Smooth muscle cell (in vitro differentiated cells): ENCODE data around the gene TCIRG1. TPM values are rescaled to one million over a fixed set of nuclear protein-coding genes. Genes with fewer than 3 reads are reported as not detected.
A peak's percentile ranks its signal among the peaks of the same experiment; 100 is the strongest.

Experiments
- DNase-seq: peaks from one replicate; lab custom pipeline; 2025; ENCODE audit not compliant: unreplicated experiment; lab: John Stamatoyannopoulos, UW
- H2AFZ ChIP-seq: fragments of 200-600 bp; sonication (generic); 2 replicates; pipeline ENCODE4 v1.6.0; 2016; ENCODE audit warnings: antibody characterized with exemption, low read depth, mild to moderate bottlenecking
- H3F3A ChIP-seq: fragments of 200-600 bp; sonication (generic); 2 replicates; pipeline ENCODE4 v1.6.0; 2017; ENCODE audit warnings: antibody characterized with exemption, low read depth
- H3K27ac ChIP-seq: fragments of 200-600 bp; sonication (generic); 2 replicates; pipeline ENCODE4 v1.5.1; 2016; ENCODE audit warnings: low read depth, mild to moderate bottlenecking
- H3K27me3 ChIP-seq: fragments of 200-600 bp; sonication (generic); 2 replicates; pipeline ENCODE4 v1.6.1; 2016; ENCODE audit warnings: low read depth, mild to moderate bottlenecking
- H3K36me3 ChIP-seq: fragments of 200-600 bp; sonication (generic); 2 replicates; pipeline ENCODE4 v1.5.1; 2016; ENCODE audit warnings: low read depth
- H3K4me1 ChIP-seq: fragments of 200-600 bp; sonication (generic); 2 replicates; pipeline ENCODE4 v1.5.1; 2016; ENCODE audit warnings: low read depth
- H3K4me2 ChIP-seq: fragments of 200-600 bp; sonication (generic); 2 replicates; pipeline ENCODE4 v1.6.0; 2016; ENCODE audit warnings: mild to moderate bottlenecking
- H3K4me3 ChIP-seq: fragments of 200-600 bp; sonication (generic); 2 replicates; pipeline ENCODE4 v1.5.1; 2016; ENCODE audit warnings: mild to moderate bottlenecking
- H3K79me2 ChIP-seq: fragments of 200-600 bp; sonication (generic); 2 replicates; pipeline ENCODE4 v1.6.0; 2016; ENCODE audit warnings: low read depth, mild to moderate bottlenecking
- H3K9ac ChIP-seq: fragments of 200-600 bp; sonication (generic); 2 replicates; pipeline ENCODE4 v1.6.0; 2016; ENCODE audit warnings: low read depth
- H3K9me3 ChIP-seq: fragments of 200-600 bp; sonication (generic); replicated peaks from 2 replicates; pipeline ENCODE4 v1.5.1; 2016; ENCODE audit warnings: low read depth
- H4K20me1 ChIP-seq: fragments of 200-600 bp; sonication (generic); 2 replicates; pipeline ENCODE4 v1.6.0; 2016; ENCODE audit warnings: low read depth
- CTCF ChIP-seq: fragments of 200-600 bp; sonication (generic); IDR thresholded peaks from 2 replicates; pipeline ENCODE4 v1.5.1; 2017; ENCODE audit warnings: borderline replicate concordance, mild to moderate bottlenecking, antibody characterized with exemption; ENCODE audit not compliant: insufficient read depth, poor library complexity, severe bottlenecking
- WGBS: methylation state at CpG from one replicate; pipeline ENCODE4 v1.1.7; 2016; ENCODE audit warnings: low lambda C conversion rate; 5-methylcytosine and 5-hydroxymethylcytosine counted together
- polyA plus RNA-seq: library from polyadenylated mRNA; unstranded; fragments of >200 nt; fragmentation: Nextera tagmentation; extraction: Ambion mirVana; gene quantifications from 2 replicates; pipeline ENCODE4 v1.2.1, GENCODE V29; 2016
- total RNA-seq: library from RNA; depleted of rRNA; stranded (reverse); fragments of >200 nt; gene quantifications from 2 replicates; pipeline ENCODE4 v1.2.3, GENCODE V29; 2014

TCIRG1 gene
- total and polyA plus RNA-seq, 2 experiments from 2014 or later = 39.7 to 59.0 TPM

GRCh38 chr11:68040101-68040956 lies 1.5 kb downstream of the TCIRG1 start:
- no peak for TF ChIP-seq CTCF
- peak overlapping the region; percentile 76 for H3K4me2 ChIP-seq
- no peaks in the 10 kb centered on the region for H4K20me1 ChIP-seq
- WGBS = 44% methylated on average over 22 of the region's 22 CpGs
- peaks cover 11% of the 10 kb centered on the region for H3K4me1 ChIP-seq
- DNase-seq = no peak
- no peaks in the 10 kb centered on the region for H3F3A ChIP-seq
- H3K4me3 ChIP-seq = peak overlapping the region; percentile 33
- H3K27ac ChIP-seq = peak overlapping the region; percentile 31
- H3K9me3 ChIP-seq = no peaks in the 10 kb centered on the region
- no peak overlapping the region for H2AFZ ChIP-seq
- H3K36me3 ChIP-seq = no peaks in the 10 kb centered on the region
- H3K27me3 ChIP-seq = no peaks in the 10 kb centered on the region
- no peaks in the 10 kb centered on the region for H3K79me2 ChIP-seq
- peak overlapping the region; percentile 47 for H3K9ac ChIP-seq

- Histone ChIP-seq H3K79me2 (no peaks in the 10 kb centered on the region), H2AFZ (no peak overlapping the region), H3K9ac (no peak overlapping the region), H3K4me2 (no peak overlapping the region), H3F3A (no peaks in the 10 kb centered on the region), H3K4me1 (peaks cover 11% of the 10 kb centered on the region), H3K4me3 (no peak overlapping the region), H3K9me3 (no peaks in the 10 kb centered on the region), H4K20me1 (no peaks in the 10 kb centered on the region), H3K27ac (peak overlapping the region; percentile 31), H3K36me3 (no peaks in the 10 kb centered on the region), H3K27me3 (no peaks in the 10 kb centered on the region)
- no peak for DNase-seq
- TF ChIP-seq CTCF = no peak
- 92% methylated on average over 21 of the region's 23 CpGs for WGBS
Measured at GRCh38 chr11:68040957-68041591, 2.2 kb downstream of the TCIRG1 start.

- H3K27ac ChIP-seq = no peak overlapping the region
- no peaks in the 10 kb centered on the region for H3K9me3 ChIP-seq
- no peaks in the 10 kb centered on the region for H3K79me2 ChIP-seq
- no peaks in the 10 kb centered on the region for H3K36me3 ChIP-seq
- H3K4me2 ChIP-seq = no peak overlapping the region
- no peaks in the 10 kb centered on the region for H3F3A ChIP-seq
- no peak overlapping the region for H3K4me3 ChIP-seq
- 90% methylated on average over 10 of the region's 12 CpGs for WGBS
- no peak for TF ChIP-seq CTCF
- H4K20me1 ChIP-seq = no peaks in the 10 kb centered on the region
- H2AFZ ChIP-seq = no peak overlapping the region
- no peak for DNase-seq
- no peak overlapping the region for H3K9ac ChIP-seq
- H3K27me3 ChIP-seq = no peaks in the 10 kb centered on the region
- peaks cover 11% of the 10 kb centered on the region for H3K4me1 ChIP-seq
Measured at GRCh38 chr11:68041617-68042218, 2.9 kb downstream of the TCIRG1 start.
